Activated CD4-positive, alpha-beta T cell treated with anti-CD3 and anti-CD28 coated beads, Interleukin-2, amount 10 ng/mL, durations not matched to agents 7 days and 5 days (primary cell): ENCODE measurements around the gene P2RY1. TPM values are rescaled to one million over a fixed set of nuclear protein-coding genes. Genes with fewer than 3 reads are reported as not detected.

Source experiments
- CTCF ChIA-PET: fragments of 350-600 bp; sonication (Branson Sonifier 250); formaldehyde crosslinking; loops from one replicate; lab custom pipeline; 2021; ENCODE audit warnings: antibody characterized with exemption; lab: Charles Lee
- POLR2A ChIA-PET: fragments of 350-600 bp; sonication (Branson Sonifier 250); formaldehyde crosslinking; loops from one replicate; lab custom pipeline; 2021; ENCODE audit warnings: antibody characterized with exemption; lab: Charles Lee
- DNase-seq: peaks from one replicate; pipeline ENCODE4 v3.0.0-alpha.2; 2020
- H3K27ac Mint-ChIP-seq: one replicate; pipeline ENCODE4 v1.8.0; 2021; ENCODE audit warnings: mild to moderate bottlenecking, moderate library complexity, mixed read lengths
- H3K27me3 Mint-ChIP-seq: one replicate; pipeline ENCODE4 v1.8.0; 2021; ENCODE audit warnings: mixed read lengths
- H3K36me3 Mint-ChIP-seq: one replicate; pipeline ENCODE4 v1.8.0; 2021; ENCODE audit warnings: low read depth, mixed read lengths
- H3K4me1 Mint-ChIP-seq: one replicate; pipeline ENCODE4 v1.8.0; 2021; ENCODE audit warnings: mixed read lengths
- H3K4me3 Mint-ChIP-seq: one replicate; pipeline ENCODE4 v1.8.0; 2021; ENCODE audit warnings: mild to moderate bottlenecking, moderate library complexity, mixed read lengths
- H3K9me3 Mint-ChIP-seq: one replicate; pipeline ENCODE4 v1.8.0; 2021; ENCODE audit warnings: mixed read lengths
- total RNA-seq, 2 experiments: library from RNA; stranded (reverse); gene quantifications; one replicate each; pipeline ENCODE4 v1.2.3, GENCODE V29; 2021

The P2RY1 gene, protein sequence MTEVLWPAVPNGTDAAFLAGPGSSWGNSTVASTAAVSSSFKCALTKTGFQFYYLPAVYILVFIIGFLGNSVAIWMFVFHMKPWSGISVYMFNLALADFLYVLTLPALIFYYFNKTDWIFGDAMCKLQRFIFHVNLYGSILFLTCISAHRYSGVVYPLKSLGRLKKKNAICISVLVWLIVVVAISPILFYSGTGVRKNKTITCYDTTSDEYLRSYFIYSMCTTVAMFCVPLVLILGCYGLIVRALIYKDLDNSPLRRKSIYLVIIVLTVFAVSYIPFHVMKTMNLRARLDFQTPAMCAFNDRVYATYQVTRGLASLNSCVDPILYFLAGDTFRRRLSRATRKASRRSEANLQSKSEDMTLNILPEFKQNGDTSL
- under 1 TPM; 0.17 to 0.19 TPM for total RNA-seq

DNA sequence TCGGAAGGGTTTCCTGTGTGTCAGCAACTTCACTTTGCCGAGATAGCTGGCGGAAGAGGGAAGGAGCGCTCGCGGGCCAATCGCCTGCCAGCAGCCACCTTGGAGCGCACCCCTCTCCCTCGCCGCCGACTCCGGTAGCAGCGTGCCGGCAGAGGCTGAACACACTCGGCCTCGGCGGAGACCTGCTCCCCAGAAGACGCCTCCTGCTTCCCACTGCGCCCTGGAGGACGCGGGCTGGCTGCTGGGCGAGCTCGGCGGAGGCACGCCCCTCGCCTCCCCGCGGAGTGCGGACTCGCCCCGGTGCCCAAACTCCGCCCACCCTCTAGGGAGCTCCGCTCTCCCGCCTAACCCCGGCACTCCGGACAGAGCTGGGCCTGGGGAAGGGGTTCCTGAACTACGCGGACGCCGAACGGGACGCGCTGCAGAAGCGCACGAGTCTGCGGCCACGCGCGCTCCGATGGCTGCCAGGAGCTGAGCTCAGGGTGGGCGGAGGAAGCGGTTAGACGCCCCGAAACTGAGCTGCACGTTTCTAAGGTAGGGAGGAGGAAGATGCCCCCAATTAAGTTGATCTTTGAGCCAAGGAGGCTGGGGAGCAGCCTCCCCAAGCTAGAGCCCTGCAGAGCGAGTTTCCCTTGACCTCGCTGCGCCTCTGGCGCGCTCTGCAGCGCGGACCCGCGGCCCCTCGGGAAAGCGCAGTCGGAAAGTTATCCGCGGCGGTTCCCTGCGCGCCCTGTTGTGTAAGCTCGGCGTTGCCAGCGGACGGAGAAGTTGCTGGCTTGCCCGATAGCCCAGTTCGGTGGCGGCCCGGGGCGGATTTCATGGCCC, at the start of gene P2RY1:
TSS of gene P2RY1 (plus strand) at position 356 of the 825 bp plus-strand sequence. CDS start 652 bp downstream, outside the sequence.
- Mint-ChIP-seq H3K4me3 (peak within 1 kb of the TSS; percentile 82), H3K27me3 (peaks cover 47% of the 10 kb centered on the region), H3K27ac (peak within 1 kb of the TSS; percentile 62), H3K9me3 (no peaks in the 10 kb centered on the region), H3K36me3 (no peaks in the 10 kb centered on the region), H3K4me1 (peaks cover 17% of the 10 kb centered on the region)
- POLR2A ChIA-PET = no interaction called here
- DNase-seq = peak; percentile 48
- CTCF ChIA-PET = interaction anchor here (1.1 to 1.2 kb wide), 2 partner anchors 34 to 127 kb away, joined by 4 to 5 read pairs; no protein-coding TSS in a partner anchor

DNA sequence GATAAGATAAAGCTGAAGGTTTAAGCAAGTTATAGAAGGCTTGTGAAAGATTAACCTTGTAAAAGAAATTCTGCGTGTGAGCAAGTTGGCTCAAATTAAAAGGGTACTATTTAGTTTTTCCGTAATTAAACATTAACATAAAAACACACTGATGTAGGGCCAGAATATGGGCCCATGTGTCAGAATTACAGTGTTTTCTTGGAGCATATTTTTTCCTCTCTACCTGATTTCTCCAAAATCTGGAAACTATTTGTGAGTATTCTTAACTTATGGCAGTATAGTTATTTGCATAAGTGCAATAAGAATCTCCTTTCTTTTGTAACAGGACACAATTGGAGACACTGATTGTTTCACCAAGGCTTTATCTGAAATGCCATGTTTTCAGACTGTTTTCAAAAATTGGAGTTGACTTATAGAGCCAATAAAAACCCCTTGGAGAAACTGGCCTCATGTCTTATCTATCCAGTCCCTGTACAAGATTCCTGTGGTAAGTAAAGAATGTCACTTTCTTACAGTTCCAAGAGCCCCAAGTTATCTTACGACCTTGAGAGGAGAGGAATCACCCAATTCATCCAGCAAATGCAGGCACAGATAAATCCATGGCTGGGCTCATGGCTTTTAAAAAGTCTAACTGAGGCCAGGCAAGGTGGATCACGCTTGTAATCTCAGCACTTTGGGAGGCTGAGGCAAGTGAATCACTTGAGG, 47.8 kb upstream of the P2RY1 start:
- H3K4me3 Mint-ChIP-seq = no peak overlapping the region
- H3K36me3 Mint-ChIP-seq = no peaks in the 10 kb centered on the region
- H3K4me1 Mint-ChIP-seq = no peaks in the 10 kb centered on the region
- ChIA-PET CTCF (no interaction called here), POLR2A (no interaction called here)
- H3K27me3 Mint-ChIP-seq = peaks cover 2% of the 10 kb centered on the region
- no peak for DNase-seq
- H3K27ac Mint-ChIP-seq = no peak overlapping the region
- peaks cover 2% of the 10 kb centered on the region for H3K9me3 Mint-ChIP-seq

DNA sequence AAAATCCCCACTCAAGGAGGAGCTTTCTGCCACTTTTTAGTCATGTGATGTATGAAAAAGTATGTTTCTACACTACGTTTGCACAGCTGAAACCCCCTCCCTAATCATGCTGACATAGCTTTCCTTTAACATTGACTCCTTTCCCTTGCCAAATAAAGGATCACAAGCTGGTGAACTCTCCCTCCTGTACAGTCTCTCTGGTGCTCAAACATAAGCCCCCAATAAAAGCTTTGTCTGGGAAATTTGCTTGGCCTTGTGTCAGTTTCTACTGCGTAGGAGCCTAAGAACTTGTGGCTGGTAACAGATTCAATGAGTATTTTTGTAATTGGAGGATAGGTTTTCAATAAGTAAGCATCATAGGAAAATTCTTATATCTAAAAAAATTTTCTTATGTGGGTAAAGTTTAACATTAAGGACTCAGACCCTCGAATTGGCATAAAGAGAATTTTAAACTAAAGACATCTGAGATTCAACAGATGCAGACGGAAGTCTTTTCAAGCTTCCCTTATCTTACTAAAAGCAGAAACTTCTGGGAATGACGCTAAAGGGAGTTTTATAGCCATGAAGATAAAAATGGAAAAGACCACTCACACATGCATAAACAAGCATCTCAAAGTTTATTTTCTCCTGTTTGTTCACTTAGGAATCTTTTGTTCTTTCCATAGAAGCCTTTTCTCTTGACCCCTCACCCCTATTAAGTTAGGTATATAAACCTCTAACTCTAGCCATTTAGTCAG, 44.1 kb upstream of the P2RY1 start:
- no peaks in the 10 kb centered on the region for H3K4me1 Mint-ChIP-seq
- POLR2A ChIA-PET = no interaction called here
- H3K27me3 Mint-ChIP-seq = no peaks in the 10 kb centered on the region
- no peak overlapping the region for H3K27ac Mint-ChIP-seq
- no peak for DNase-seq
- CTCF ChIA-PET = no interaction called here
- no peaks in the 10 kb centered on the region for H3K36me3 Mint-ChIP-seq
- H3K9me3 Mint-ChIP-seq = no peaks in the 10 kb centered on the region
- H3K4me3 Mint-ChIP-seq = no peak overlapping the region

DNA sequence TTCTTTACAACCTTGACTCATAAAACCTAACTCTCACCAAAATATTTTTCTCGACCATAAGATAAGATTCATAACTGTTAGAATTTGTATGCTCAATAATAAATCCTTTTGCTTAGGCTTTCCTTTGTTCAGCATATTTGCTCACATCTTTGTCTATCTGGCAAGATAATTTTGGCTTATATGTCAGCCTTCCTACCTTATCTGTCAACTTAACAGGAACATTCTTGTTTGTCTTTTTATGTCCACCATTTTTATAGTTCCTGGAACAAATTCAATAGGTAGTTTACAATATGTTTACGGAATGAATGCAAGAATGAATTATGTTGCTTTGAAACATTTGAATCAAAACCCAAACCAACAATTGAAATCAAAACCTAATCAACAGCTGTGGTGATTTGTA, 41.0 kb upstream of the P2RY1 start:
- H3K9me3 Mint-ChIP-seq = no peaks in the 10 kb centered on the region
- H3K36me3 Mint-ChIP-seq = no peaks in the 10 kb centered on the region
- peaks cover 7% of the 10 kb centered on the region for H3K4me1 Mint-ChIP-seq
- no peak for DNase-seq
- ChIA-PET CTCF (no interaction called here), POLR2A (interaction anchor here (0.6 kb wide), 1 partner anchor 43 kb away, joined by 3 read pairs; no protein-coding TSS in a partner anchor)
- no peak overlapping the region for H3K4me3 Mint-ChIP-seq
- H3K27ac Mint-ChIP-seq = no peak overlapping the region
- H3K27me3 Mint-ChIP-seq = no peaks in the 10 kb centered on the region

DNA sequence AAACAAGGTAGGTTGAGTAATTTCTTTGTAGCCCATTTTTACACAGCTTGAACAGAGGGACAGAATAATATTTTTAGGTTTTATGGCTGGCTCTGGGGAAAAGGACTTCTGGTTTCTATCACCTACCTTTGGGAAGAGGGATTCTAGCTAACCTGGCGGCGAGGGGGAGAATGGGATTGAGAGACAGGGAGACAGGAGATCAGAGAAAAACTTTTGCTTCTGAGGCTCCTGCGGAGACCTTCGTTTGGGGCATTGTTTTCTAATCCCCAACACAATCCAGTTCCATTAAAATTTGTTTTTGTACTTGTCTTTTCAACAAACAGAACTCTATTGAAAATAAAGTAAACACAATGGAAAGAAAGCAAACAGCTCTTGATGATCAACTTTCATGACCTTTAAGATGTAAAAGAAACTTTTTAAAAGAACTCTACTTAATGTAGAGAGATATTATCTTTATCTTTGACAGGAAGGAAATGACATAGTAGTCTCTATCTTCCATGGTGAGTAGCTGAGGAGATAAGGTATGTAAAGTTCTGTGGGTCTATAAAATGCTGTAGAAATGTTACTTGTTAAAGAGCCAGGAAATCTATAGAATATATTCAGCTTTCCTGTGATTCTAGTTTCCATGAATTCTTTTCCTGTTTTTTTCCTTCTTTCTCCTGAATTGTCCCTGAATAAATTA, 37.0 kb upstream of the P2RY1 start:
- CTCF ChIA-PET = no interaction called here
- Mint-ChIP-seq H3K36me3 (no peaks in the 10 kb centered on the region), H3K4me3 (no peak overlapping the region), H3K4me1 (peaks cover 7% of the 10 kb centered on the region), H3K9me3 (no peaks in the 10 kb centered on the region), H3K27me3 (no peaks in the 10 kb centered on the region), H3K27ac (no peak overlapping the region)
- no peak for DNase-seq
- POLR2A ChIA-PET = no interaction called here

DNA sequence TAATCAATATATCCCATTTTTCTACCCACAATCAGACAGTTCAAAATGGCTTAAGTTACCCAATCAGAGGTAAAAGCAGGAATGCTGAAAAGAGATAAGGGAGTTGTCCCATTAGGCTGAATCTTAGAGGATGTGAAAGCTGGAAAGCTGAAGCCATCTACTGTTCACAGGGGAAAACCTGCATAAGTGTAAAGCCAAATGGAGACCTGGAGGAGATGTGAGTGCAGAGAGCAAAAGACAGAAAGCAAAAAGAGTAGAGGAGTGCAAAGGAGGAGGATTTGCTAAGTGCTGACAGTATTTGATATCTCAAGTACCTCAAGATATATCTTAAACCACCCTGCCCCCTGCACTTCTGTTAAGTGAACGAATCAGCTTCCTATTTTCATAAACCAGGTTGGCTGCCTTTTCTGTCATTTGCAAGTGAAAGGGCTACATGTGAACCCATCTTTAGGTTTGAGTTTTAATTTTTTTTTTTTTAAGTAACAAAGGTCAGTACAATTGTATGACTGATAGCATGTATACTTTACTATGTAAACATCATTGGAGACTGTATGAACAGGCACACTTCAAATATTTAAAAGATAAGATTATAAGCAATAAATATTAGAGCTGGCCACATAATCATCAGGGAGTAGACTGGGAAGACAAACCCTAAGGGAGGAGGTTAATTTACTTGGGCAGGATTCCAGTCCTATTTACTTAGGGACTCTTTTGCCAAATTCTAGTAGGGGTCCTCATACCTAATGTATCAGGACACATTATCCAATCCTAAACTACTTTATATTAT, 22.8 kb upstream of the P2RY1 start:
- DNase-seq = no peak
- Mint-ChIP-seq H3K36me3 (no peaks in the 10 kb centered on the region), H3K27me3 (peaks cover 7% of the 10 kb centered on the region), H3K27ac (no peak overlapping the region), H3K9me3 (no peaks in the 10 kb centered on the region), H3K4me1 (no peaks in the 10 kb centered on the region), H3K4me3 (no peak overlapping the region)
- CTCF ChIA-PET = no interaction called here
- POLR2A ChIA-PET = no interaction called here

DNA sequence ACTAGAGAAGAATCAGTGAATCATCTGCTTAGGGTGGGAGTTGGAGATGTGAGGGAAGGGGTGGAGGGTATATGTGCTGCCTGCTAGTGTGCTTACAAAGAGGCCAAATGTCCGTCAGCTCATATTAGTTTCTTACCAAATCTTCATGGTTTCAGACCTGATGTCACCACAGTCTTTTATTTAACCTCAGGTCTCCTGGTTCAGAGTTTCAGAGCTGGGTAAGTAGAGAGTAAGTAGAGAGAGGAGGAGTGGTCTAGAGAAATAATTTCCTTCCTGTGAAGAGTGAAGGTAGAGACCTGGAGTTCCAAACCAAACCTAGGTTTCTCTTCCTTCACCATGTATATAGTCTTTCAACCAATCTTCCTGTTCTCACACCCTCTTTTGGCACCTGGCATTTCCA, 17.5 kb upstream of the P2RY1 start:
- H3K27me3 Mint-ChIP-seq = peaks cover 2% of the 10 kb centered on the region
- no peaks in the 10 kb centered on the region for H3K36me3 Mint-ChIP-seq
- no peak for DNase-seq
- POLR2A ChIA-PET = no interaction called here
- no peak overlapping the region for H3K27ac Mint-ChIP-seq
- no peaks in the 10 kb centered on the region for H3K4me1 Mint-ChIP-seq
- CTCF ChIA-PET = no interaction called here
- no peaks in the 10 kb centered on the region for H3K9me3 Mint-ChIP-seq
- no peak overlapping the region for H3K4me3 Mint-ChIP-seq

DNA sequence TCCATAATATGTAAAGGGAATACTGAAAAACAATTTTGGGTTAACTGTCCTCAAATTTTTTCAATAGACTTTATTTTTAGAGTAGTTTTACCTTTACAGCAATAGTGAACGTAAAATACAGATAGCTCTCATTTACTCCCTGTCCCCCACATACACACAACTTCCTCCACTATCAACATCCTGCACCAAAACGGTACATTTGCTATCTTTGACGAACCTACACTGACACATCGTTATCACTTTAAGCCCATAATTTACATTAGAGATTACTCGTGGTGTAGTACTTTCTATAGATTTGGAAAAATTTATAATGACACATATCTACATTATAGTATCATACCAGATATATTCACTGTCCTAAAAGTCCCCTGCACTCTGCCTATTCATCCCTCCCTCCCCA, 16.9 kb upstream of the P2RY1 start:
- Mint-ChIP-seq H3K9me3 (no peaks in the 10 kb centered on the region), H3K4me3 (no peak overlapping the region), H3K36me3 (no peaks in the 10 kb centered on the region), H3K27ac (no peak overlapping the region), H3K27me3 (peaks cover 2% of the 10 kb centered on the region), H3K4me1 (no peaks in the 10 kb centered on the region)
- ChIA-PET CTCF (no interaction called here), POLR2A (no interaction called here)
- DNase-seq = no peak

DNA sequence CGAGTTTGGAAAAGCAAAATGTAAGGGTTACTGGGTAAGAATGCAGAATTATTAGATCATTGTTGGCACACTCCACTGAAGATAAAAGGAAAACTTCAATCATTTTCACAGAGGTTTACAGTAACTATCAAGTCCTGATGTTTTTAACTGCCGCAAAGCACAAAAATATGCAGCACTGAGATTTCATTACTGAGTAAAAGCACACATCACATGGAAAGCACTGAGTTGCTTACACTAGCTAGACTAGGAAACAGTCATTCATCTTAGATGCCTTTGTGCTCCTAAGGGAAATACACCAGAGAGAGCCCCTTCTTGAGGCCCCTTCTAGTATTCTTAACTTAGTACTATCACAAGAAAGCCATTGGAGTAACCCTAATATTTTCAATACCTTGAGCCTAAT, 11.8 kb upstream of the P2RY1 start:
- H3K27me3 Mint-ChIP-seq = peaks cover 4% of the 10 kb centered on the region
- no peak overlapping the region for H3K27ac Mint-ChIP-seq
- no peak for DNase-seq
- H3K36me3 Mint-ChIP-seq = no peaks in the 10 kb centered on the region
- no peak overlapping the region for H3K4me3 Mint-ChIP-seq
- H3K9me3 Mint-ChIP-seq = no peaks in the 10 kb centered on the region
- POLR2A ChIA-PET = no interaction called here
- no peaks in the 10 kb centered on the region for H3K4me1 Mint-ChIP-seq
- CTCF ChIA-PET = no interaction called here

DNA sequence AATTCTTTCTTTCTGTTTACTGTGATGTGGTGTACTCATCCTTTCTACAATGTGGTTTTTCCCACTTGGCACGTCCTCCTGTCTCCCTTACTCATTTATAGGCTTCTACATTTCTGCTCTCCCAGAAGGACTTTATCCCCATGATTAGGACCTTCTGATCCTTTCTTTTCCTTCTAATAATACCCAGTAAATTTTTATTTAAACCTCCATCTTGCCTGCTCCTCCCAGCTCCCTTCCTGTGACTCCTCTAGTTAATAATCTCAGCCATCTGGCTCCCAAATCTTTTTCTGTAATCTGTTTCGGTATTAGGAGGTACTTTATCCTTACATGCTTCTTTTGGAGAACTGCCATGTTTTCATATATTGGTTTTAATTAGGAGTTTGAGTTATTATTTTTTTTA, 11.2 kb upstream of the P2RY1 start:
- no peak overlapping the region for H3K4me3 Mint-ChIP-seq
- H3K27ac Mint-ChIP-seq = no peak overlapping the region
- DNase-seq = no peak
- POLR2A ChIA-PET = no interaction called here
- CTCF ChIA-PET = no interaction called here
- no peaks in the 10 kb centered on the region for H3K4me1 Mint-ChIP-seq
- no peaks in the 10 kb centered on the region for H3K36me3 Mint-ChIP-seq
- no peaks in the 10 kb centered on the region for H3K9me3 Mint-ChIP-seq
- peaks cover 4% of the 10 kb centered on the region for H3K27me3 Mint-ChIP-seq

DNA sequence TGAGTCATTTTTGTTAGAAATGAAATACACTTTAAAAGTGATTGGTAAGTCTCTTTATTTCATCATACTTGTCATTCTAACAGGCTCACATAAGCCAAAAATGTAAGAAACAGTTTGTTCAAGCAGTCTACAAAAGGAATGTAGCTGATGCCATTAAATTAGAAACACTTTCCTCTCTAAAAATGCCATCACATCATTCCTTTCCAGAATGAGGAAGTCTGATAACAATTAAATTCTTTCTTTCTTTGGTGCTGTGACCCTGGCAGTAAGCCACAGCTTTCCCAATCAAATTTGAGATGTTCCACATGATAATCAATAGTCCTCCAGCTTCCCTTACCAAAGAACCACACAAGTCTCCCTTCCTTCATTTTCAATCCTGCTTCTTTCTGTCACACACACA, 9.4 kb upstream of the P2RY1 start:
- ChIA-PET CTCF (interaction anchor here (0.6 kb wide), 1 partner anchor 41 kb away, joined by 3 read pairs; no protein-coding TSS in a partner anchor), POLR2A (no interaction called here)
- Mint-ChIP-seq H3K9me3 (no peaks in the 10 kb centered on the region), H3K4me1 (no peaks in the 10 kb centered on the region), H3K36me3 (no peaks in the 10 kb centered on the region), H3K27me3 (peaks cover 7% of the 10 kb centered on the region), H3K27ac (no peak overlapping the region), H3K4me3 (no peak overlapping the region)
- no peak for DNase-seq
